OCI-LY7 (cell line): ENCODE measurements around the gene SATB2. TPM values are rescaled to one million over a fixed set of nuclear protein-coding genes. Genes with fewer than 3 reads are reported as not detected.

ENCODE experiments used
- BruUV-seq: library from RNA; stranded (reverse); fragments of 400-500 nt; replicated peaks from 2 replicates; lab custom pipeline; 2021; lab: Mats Ljungman, UMichigan
- CTCF ChIA-PET: fragments of 300-600 bp; sonication (Branson Sonifier 250); formaldehyde crosslinking; loops from one replicate; lab custom pipeline; 2022; ENCODE audit warnings: antibody characterized with exemption; ENCODE audit not compliant: unreplicated experiment; lab: Charles Lee
- POLR2A ChIA-PET: fragments of 300-600 bp; sonication (Branson Sonifier 250); formaldehyde crosslinking; loops from one replicate; lab custom pipeline; 2022; ENCODE audit warnings: antibody characterized with exemption; lab: Charles Lee
- DNase-seq: peaks from one replicate; pipeline ENCODE4 v3.0.0-alpha.2; 2015; ENCODE audit warnings: low spot score
- H2AFZ ChIP-seq: fragments of 200-600 bp; sonication (generic), shearing (Covaris generic); 2 replicates; pipeline ENCODE4 v1.6.1; 2014; ENCODE audit warnings: mild to moderate bottlenecking, antibody characterized with exemption, low read length, moderate library complexity
- H3K27ac ChIP-seq: fragments of 200-600 bp; sonication (generic); 2 replicates; pipeline ENCODE4 v1.5.1; 2014; ENCODE audit warnings: mixed run types, low read depth, mild to moderate bottlenecking, moderate library complexity, low read length, inconsistent platforms; ENCODE audit not compliant: poor library complexity, severe bottlenecking
- H3K36me3 ChIP-seq: fragments of 200-600 bp; sonication (generic); 2 replicates; pipeline ENCODE4 v1.6.1; 2014; ENCODE audit warnings: mild to moderate bottlenecking, antibody characterized with exemption, low read length, moderate library complexity, mixed read lengths; ENCODE audit not compliant: insufficient read depth
- H3K4me1 ChIP-seq: fragments of 200-600 bp; sonication (generic); 2 replicates; pipeline ENCODE4 v1.5.1; 2014; ENCODE audit warnings: mild to moderate bottlenecking, low read length; ENCODE audit not compliant: insufficient read depth, poor library complexity, severe bottlenecking
- H3K4me2 ChIP-seq: fragments of 200-600 bp; sonication (generic); 2 replicates; pipeline ENCODE4 v1.6.1; 2014; ENCODE audit warnings: mild to moderate bottlenecking, low read length
- H3K4me3 ChIP-seq: fragments of 200-600 bp; sonication (generic); 2 replicates; pipeline ENCODE4 v1.5.1; 2014; ENCODE audit warnings: mild to moderate bottlenecking, low read depth, low read length; ENCODE audit not compliant: poor library complexity, severe bottlenecking
- H3K79me2 ChIP-seq: fragments of 200-600 bp; sonication (generic); 2 replicates; pipeline ENCODE4 v1.6.1; 2016; ENCODE audit warnings: low read depth, mild to moderate bottlenecking, low read length, moderate library complexity, mixed read lengths; ENCODE audit not compliant: insufficient read depth
- H3K9me2 ChIP-seq: fragments of 200-600 bp; sonication (generic); 2 replicates; pipeline ENCODE4 v1.6.1; 2016; ENCODE audit warnings: mild to moderate bottlenecking, low read length, mixed read lengths; ENCODE audit not compliant: insufficient read depth
- H3K9me3 ChIP-seq: fragments of 200-600 bp; sonication (generic); 2 replicates; pipeline ENCODE4 v1.6.1; 2014; ENCODE audit warnings: mild to moderate bottlenecking, mixed run types, low read length, mixed read lengths
- H4K20me1 ChIP-seq: fragments of 200-600 bp; sonication (generic); 2 replicates; pipeline ENCODE4 v1.6.1; 2014; ENCODE audit warnings: mild to moderate bottlenecking, antibody characterized with exemption, low read length, moderate library complexity, mixed read lengths; ENCODE audit not compliant: insufficient read depth
- CTCF ChIP-seq: fragments of 200-600 bp; sonication (generic); conservative IDR thresholded peaks from 2 replicates; pipeline ENCODE4 v1.5.1; 2014; ENCODE audit warnings: mild to moderate bottlenecking, antibody characterized with exemption, low read length, moderate library complexity, mixed read lengths
- EZH2phosphoT487 ChIP-seq: fragments of 200-600 bp; sonication (generic); IDR thresholded peaks from 2 replicates; pipeline ENCODE4 v1.6.1; 2018; ENCODE audit warnings: low read depth, borderline replicate concordance, mild to moderate bottlenecking, mixed run types, antibody characterized with exemption, low read length, moderate library complexity, mixed read lengths
- intact Hi-C: fragments of 100-400 bp; cut with micrococcal nuclease; formaldehyde crosslinking; loops from one replicate; pipeline ENCODE4 v1.10.0; 2022; ENCODE audit not compliant: unreplicated experiment
- total RNA-seq, 2 experiments: library from RNA; depleted of rRNA in 1 of 2; stranded (reverse); fragments of >200 nt in 1 of 2; shearing (Covaris generic) in 1 of 2; gene quantifications; 2 replicates each; pipeline ENCODE4 v1.2.3, GENCODE V29; 2014 to 2022

Gene SATB2
- total RNA-seq, 2 experiments from 2014 or later: 15.9 to 30.7 TPM

- Histone ChIP-seq H3K27ac (no peak overlapping the region), H3K79me2 (no peaks in the 10 kb centered on the region), H3K9me3 (no peaks in the 10 kb centered on the region), H3K9me2 (no peaks in the 10 kb centered on the region), H3K4me3 (no peak overlapping the region), H3K4me1 (no peaks in the 10 kb centered on the region), H3K4me2 (no peak overlapping the region), H3K36me3 (no peaks in the 10 kb centered on the region), H2AFZ (no peak overlapping the region), H4K20me1 (no peaks in the 10 kb centered on the region)
- TF ChIP-seq CTCF (no peak), EZH2phosphoT487 (no peak)
- POLR2A ChIA-PET: no interaction called here
- DNase-seq: no peak
- CTCF ChIA-PET: no interaction called here
- BruUV-seq: no TSS peak
- intact Hi-C loops: no loop called here
Measured at GRCh38 chr2:199503148-199503547, 45.4 kb upstream of the SATB2 start.

GRCh38 chr2:199499005-199499404 is 41.3 kb upstream of the SATB2 start:
- ChIA-PET POLR2A (no interaction called here), CTCF (no interaction called here)
- no peaks in the 10 kb centered on the region for H4K20me1 ChIP-seq
- no peak overlapping the region for H2AFZ ChIP-seq
- H3K4me2 ChIP-seq: no peak overlapping the region
- no peaks in the 10 kb centered on the region for H3K36me3 ChIP-seq
- H3K27ac ChIP-seq: no peak overlapping the region
- no peaks in the 10 kb centered on the region for H3K9me3 ChIP-seq
- no peaks in the 10 kb centered on the region for H3K4me1 ChIP-seq
- intact Hi-C loops: no loop called here
- BruUV-seq: no TSS peak
- H3K9me2 ChIP-seq: no peaks in the 10 kb centered on the region
- no peak overlapping the region for H3K4me3 ChIP-seq
- no peaks in the 10 kb centered on the region for H3K79me2 ChIP-seq
- TF ChIP-seq EZH2phosphoT487 (no peak), CTCF (no peak)
- DNase-seq: no peak

- H3K27ac ChIP-seq: no peak overlapping the region
- H3K79me2 ChIP-seq: no peaks in the 10 kb centered on the region
- H3K4me1 ChIP-seq: no peaks in the 10 kb centered on the region
- DNase-seq: no peak
- POLR2A ChIA-PET: interaction anchor here (0.7 kb wide), 1 partner anchor 10 kb away, joined by 3 read pairs; no protein-coding TSS in a partner anchor
- H3K4me2 ChIP-seq: no peak overlapping the region
- intact Hi-C loops: no loop called here
- no peaks in the 10 kb centered on the region for H3K9me3 ChIP-seq
- no peak overlapping the region for H2AFZ ChIP-seq
- H3K36me3 ChIP-seq: no peaks in the 10 kb centered on the region
- no peak overlapping the region for H3K4me3 ChIP-seq
- no peaks in the 10 kb centered on the region for H3K9me2 ChIP-seq
- TF ChIP-seq EZH2phosphoT487 (no peak), CTCF (no peak)
- CTCF ChIA-PET: no interaction called here
- no peaks in the 10 kb centered on the region for H4K20me1 ChIP-seq
- no TSS peak for BruUV-seq
Measured at GRCh38 chr2:199495147-199495546, 37.4 kb upstream of the SATB2 start.
